Duodenal mucosa (tissue), 2 donors: ENCODE data around the gene FBXL20.
A peak's percentile ranks its signal among the peaks of the same experiment; 100 is the strongest.

Source experiments
- H3K27ac ChIP-seq: one replicate; pipeline ENCODE4 v1.7.0; 2013; ENCODE audit warnings: low read depth, low read length
- H3K27me3 ChIP-seq, 2 donors: one replicate each; pipeline ENCODE4 v1.7.0; 2013; ENCODE audit warnings: low read length in 2 of 2, control low read depth in 1 of 2; ENCODE audit not compliant: insufficient read depth in 2 of 2, control insufficient read depth in 1 of 2
- H3K36me3 ChIP-seq, 2 donors: one replicate each; pipeline ENCODE4 v1.7.0; 2013; ENCODE audit warnings: low read length in 2 of 2, control low read depth in 1 of 2; ENCODE audit not compliant: insufficient read depth in 2 of 2, control insufficient read depth in 1 of 2
- H3K4me1 ChIP-seq, 2 donors: one replicate each; pipeline ENCODE4 v1.7.0; 2013; ENCODE audit warnings: low read length in 2 of 2, control low read depth in 1 of 2; ENCODE audit not compliant: insufficient read depth in 2 of 2, control insufficient read depth in 1 of 2
- H3K4me3 ChIP-seq, 2 donors: one replicate each; pipeline ENCODE4 v1.7.0; 2013; ENCODE audit warnings: low read length in 2 of 2, low read depth in 1 of 2
- H3K9ac ChIP-seq, 2 donors: one replicate each; pipeline ENCODE4 v1.7.0; 2013; ENCODE audit warnings: low read length in 2 of 2, low read depth in 1 of 2
- H3K9me3 ChIP-seq, 2 donors: one replicate each; pipeline ENCODE4 v1.7.0; 2013; ENCODE audit warnings: low read length in 2 of 2, control low read depth in 1 of 2; ENCODE audit not compliant: control insufficient read depth in 1 of 2

Gene FBXL20

DNA sequence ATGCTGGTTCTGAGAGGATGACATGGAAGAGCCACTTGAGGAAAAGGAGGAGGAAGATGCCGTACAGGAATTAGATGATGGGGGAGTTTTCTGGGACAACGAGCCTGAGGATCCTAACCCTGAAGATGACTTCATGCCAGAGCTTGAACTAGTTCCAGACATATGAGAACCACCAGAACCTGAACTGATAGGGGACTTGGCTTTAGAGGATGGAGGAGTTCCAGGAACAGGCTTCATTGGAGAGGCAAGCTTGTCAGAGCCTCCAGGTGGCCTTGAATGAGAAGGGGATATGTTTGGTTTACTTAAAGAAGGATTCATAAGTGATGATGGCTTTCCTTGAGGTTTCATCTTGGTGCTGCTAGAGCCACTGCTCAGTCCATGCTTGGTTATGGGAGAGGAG lies 6.9 kb upstream of the FBXL20 start:
- Histone ChIP-seq H3K27me3 (no peaks in the 10 kb centered on the region), H3K27ac (no peak overlapping the region), H3K9me3 (no peaks in the 10 kb centered on the region), H3K36me3 (peaks cover 29 to 57% of the 10 kb centered on the region in 2 donors), H3K9ac (no peak overlapping the region), H3K4me3 (no peak overlapping the region), H3K4me1 (no peaks in the 10 kb centered on the region)

DNA sequence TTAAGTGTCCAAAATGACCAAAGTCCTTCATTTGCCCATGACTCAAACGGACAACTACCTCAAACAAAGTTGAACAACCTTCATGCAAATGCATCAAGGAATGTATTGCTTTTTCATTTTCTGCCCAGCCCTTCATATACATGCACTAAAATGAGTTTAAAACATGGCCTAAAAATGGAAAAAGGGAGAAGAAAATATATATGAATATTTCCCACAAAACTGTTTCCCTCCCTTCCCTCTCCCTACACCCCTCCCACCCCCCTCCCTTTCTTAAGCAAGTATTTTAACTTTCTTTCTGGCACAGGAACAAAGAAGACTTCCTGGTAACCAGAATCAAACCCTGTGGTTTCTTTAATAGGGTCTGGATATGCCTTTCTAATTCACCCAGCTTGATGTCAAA lies 5.5 kb upstream of the FBXL20 start:
- Histone ChIP-seq H3K9ac (no peak overlapping the region), H3K9me3 (no peaks in the 10 kb centered on the region), H3K4me3 (no peak overlapping the region), H3K36me3 (peaks cover 29 to 50% of the 10 kb centered on the region in 2 donors), H3K4me1 (no peaks in the 10 kb centered on the region), H3K27me3 (no peaks in the 10 kb centered on the region), H3K27ac (no peak overlapping the region)

DNA sequence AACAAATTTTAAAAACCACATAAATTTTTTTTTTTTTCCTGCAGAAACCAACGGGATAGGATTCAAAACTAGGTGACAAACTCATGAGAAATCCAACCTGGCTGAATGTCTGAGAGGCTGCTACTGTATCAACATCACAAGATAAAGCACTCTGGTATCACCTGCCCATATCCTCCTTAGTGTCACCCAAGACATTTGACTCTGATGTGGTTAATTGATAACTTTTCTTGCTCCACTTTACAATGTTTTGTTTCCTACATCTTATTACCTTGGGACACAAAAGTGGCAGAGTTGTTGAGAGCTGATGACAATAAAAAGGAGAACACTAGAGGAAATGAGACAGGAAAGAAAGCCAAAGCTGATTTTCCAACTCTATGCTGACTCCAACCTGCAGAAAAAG lies 4.0 kb upstream of the FBXL20 start:
- Histone ChIP-seq H3K4me3 (no peak overlapping the region), H3K9ac (no peak overlapping the region), H3K4me1 (peaks cover 3% of the 10 kb centered on the region in 2 donors), H3K9me3 (no peaks in the 10 kb centered on the region), H3K36me3 (peaks cover 28 to 40% of the 10 kb centered on the region in 2 donors), H3K27me3 (no peaks in the 10 kb centered on the region), H3K27ac (no peak overlapping the region)

GRCh38 chr17:39404542-39405378 lies 3.3 kb upstream of the FBXL20 start:
- Histone ChIP-seq H3K4me3 (no peak overlapping the region), H3K9ac (no peak overlapping the region), H3K4me1 (peaks cover 9 to 10% of the 10 kb centered on the region in 2 donors), H3K9me3 (no peaks in the 10 kb centered on the region), H3K27ac (no peak overlapping the region), H3K27me3 (no peaks in the 10 kb centered on the region), H3K36me3 (peaks cover 21 to 33% of the 10 kb centered on the region in 2 donors)

- Histone ChIP-seq H3K27ac (no peak overlapping the region), H3K4me3 (peak overlapping the region in 1 of 2 donors; percentile 93), H3K4me1 (peaks cover 15 to 17% of the 10 kb centered on the region in 2 donors), H3K27me3 (no peaks in the 10 kb centered on the region), H3K36me3 (peaks cover 9 to 16% of the 10 kb centered on the region in 2 donors), H3K9ac (no peak overlapping the region), H3K9me3 (no peaks in the 10 kb centered on the region)
These were observed 1.6 kb upstream of the FBXL20 start for GRCh38 chr17:39402890-39403605.

GRCh38 chr17:39402244-39402889 lies 941 bp upstream of the FBXL20 start:
- H3K27me3 ChIP-seq, result no peaks in the 10 kb centered on the region
- H3K4me1 ChIP-seq, result peaks cover 15 to 17% of the 10 kb centered on the region in 2 donors
- peaks cover 7 to 12% of the 10 kb centered on the region in 2 donors for H3K36me3 ChIP-seq
- peak overlapping the region; percentile 62 to 85 for H3K9ac ChIP-seq
- H3K9me3 ChIP-seq, result no peaks in the 10 kb centered on the region
- peak overlapping the region; percentile 75 for H3K27ac ChIP-seq
- H3K4me3 ChIP-seq, result peak overlapping the region; percentile 82 to 93

DNA sequence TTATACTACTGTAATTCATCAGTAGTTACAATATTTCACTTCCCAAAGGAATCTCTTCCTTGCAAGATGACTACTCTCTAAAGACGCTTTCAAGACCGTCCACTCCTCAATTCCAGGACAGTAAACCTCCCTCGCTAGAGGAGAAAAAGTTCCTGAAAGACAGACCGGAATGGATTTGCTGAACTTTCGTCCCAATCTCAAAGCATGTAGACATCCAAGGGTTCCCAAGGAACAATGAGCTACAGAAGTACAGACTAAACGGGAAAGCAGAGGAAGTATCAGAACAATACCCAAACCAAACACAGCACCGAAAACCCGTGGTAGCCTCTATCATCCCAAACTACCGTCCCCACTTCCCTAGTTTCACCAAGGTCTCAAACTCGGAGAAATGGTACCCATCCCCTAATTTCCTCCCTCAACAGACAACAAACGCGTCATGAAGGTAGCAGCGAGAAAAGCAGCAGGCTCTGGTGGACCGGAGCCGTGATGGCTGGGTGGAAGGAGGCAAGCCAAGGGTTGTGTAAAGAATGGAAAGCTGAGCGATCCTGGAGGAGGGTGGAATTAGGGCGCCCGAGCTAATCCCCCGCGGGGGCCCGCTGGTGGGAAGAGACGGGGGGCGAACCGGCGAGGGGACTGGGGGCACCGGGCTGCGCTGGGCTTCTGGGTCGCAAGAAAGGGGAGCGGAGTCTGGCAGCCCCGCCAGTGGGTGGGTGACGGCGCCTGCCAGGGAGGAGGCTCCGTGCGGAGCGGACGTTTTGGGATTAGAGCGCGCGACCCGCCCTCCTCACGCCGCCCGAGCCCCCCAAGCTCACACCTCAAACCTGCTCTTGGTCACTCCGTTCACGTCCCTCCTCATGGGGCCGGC lies 647 bp downstream of the FBXL20 start:
- H3K36me3 ChIP-seq, result peaks cover 6 to 7% of the 10 kb centered on the region in 2 donors
- peaks cover 15 to 17% of the 10 kb centered on the region in 2 donors for H3K4me1 ChIP-seq
- H3K27ac ChIP-seq, result peak overlapping the region; percentile 75
- H3K9ac ChIP-seq, result peak overlapping the region; percentile 71 to 78
- H3K4me3 ChIP-seq, result peak overlapping the region; percentile 82 to 93
- H3K9me3 ChIP-seq, result no peaks in the 10 kb centered on the region
- no peaks in the 10 kb centered on the region for H3K27me3 ChIP-seq

- H3K27ac ChIP-seq, result no peak overlapping the region
- peak overlapping the region in 1 of 2 donors; percentile 78 for H3K9ac ChIP-seq
- no peaks in the 10 kb centered on the region for H3K9me3 ChIP-seq
- H3K27me3 ChIP-seq, result no peaks in the 10 kb centered on the region
- H3K4me3 ChIP-seq, result peak overlapping the region; percentile 82 to 93
- peaks cover under 1% of the 10 kb centered on the region in 2 donors for H3K36me3 ChIP-seq
- peaks cover 15 to 17% of the 10 kb centered on the region in 2 donors for H3K4me1 ChIP-seq
These were observed 1.6 kb downstream of the FBXL20 start for GRCh38 chr17:39399791-39400190.

DNA sequence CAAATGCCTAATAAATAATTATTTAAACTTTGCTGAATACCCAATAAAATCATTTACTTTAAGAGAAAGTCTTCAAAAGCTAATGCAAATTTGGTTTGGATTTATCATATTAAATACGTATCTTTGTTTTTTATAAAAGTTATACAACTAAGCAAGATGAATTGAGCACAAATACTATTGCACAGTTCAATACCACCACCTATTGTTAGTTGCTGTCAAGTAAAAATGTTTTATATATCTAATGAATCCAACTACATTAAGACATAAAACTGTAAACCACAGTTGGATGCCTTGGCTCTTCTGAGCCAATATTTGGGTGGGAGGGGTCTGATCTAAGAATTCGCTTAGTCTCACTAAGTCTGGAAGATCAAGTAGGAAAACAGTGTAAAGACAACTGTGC lies 7.7 kb downstream of the FBXL20 start:
- H3K27me3 ChIP-seq, result no peaks in the 10 kb centered on the region
- no peak overlapping the region for H3K4me3 ChIP-seq
- no peak overlapping the region for H3K9ac ChIP-seq
- no peak overlapping the region for H3K27ac ChIP-seq
- no peaks in the 10 kb centered on the region for H3K9me3 ChIP-seq
- no peaks in the 10 kb centered on the region for H3K36me3 ChIP-seq
- H3K4me1 ChIP-seq, result peaks cover 0 to under 1% of the 10 kb centered on the region in 2 donors
